GM21786 (cell line): ENCODE data around the gene TEAD3.
A peak's percentile ranks its signal among the peaks of the same experiment; 100 is the strongest.

Source experiments
- ATAC-seq: cut with Tn5 transposase; IDR thresholded peaks from one replicate; pipeline ENCODE4 v1.9.1; 2021; ENCODE audit not compliant: unreplicated experiment

The TEAD3 gene

GRCh38 chr6:35477028-35477427 lies 19.9 kb downstream of the TEAD3 start:
- ATAC-seq: no peak

GRCh38 chr6:35476004-35476403 lies 20.9 kb downstream of the TEAD3 start:
- no peak for ATAC-seq

- no peak for ATAC-seq
Measured at GRCh38 chr6:35475573-35475972, 21.3 kb downstream of the TEAD3 start.

- ATAC-seq: no peak
Measured at GRCh38 chr6:35474942-35475570, 21.8 kb downstream of the TEAD3 start.

GRCh38 chr6:35474131-35474941 lies 22.5 kb downstream of the TEAD3 start:
- ATAC-seq: no peak

GRCh38 chr6:35473850-35474130 lies 23.1 kb downstream of the TEAD3 start:
- ATAC-seq: no peak

GRCh38 chr6:35473075-35473849 lies 23.6 kb downstream of the TEAD3 start:
- ATAC-seq: no peak

- no peak for ATAC-seq
Measured at GRCh38 chr6:35471836-35472345, 25.0 kb downstream of the TEAD3 start.

GRCh38 chr6:35470663-35471120 lies 26.2 kb downstream of the TEAD3 start:
- ATAC-seq: no peak

GRCh38 chr6:35469751-35470662 lies 26.9 kb downstream of the TEAD3 start:
- ATAC-seq: no peak

- peak; percentile 15 for ATAC-seq
Measured at GRCh38 chr6:35468980-35469750, 27.7 kb downstream of the TEAD3 start.

- peak; percentile 67 for ATAC-seq
Measured at GRCh38 chr6:35468181-35468979, 28.5 kb downstream of the TEAD3 start, which contains the start of gene RPL10A. Gene RPL10A (plus strand): TSS chr6:35468401. CDS start chr6:35468435, 34 bp downstream.

- ATAC-seq: no peak
Measured at GRCh38 chr6:35465646-35466045, 31.2 kb downstream of the TEAD3 start.

GRCh38 chr6:35463292-35463691 lies 33.6 kb downstream of the TEAD3 start:
- ATAC-seq: no peak

- no peak for ATAC-seq
Measured at GRCh38 chr6:35461270-35461669, 35.6 kb downstream of the TEAD3 start.

GRCh38 chr6:35457907-35458306 lies 39.0 kb downstream of the TEAD3 start:
- no peak for ATAC-seq

- ATAC-seq: no peak
Measured at GRCh38 chr6:35454391-35455110, 42.3 kb downstream of the TEAD3 start.

- no peak for ATAC-seq
Measured at GRCh38 chr6:35453236-35453635, 43.6 kb downstream of the TEAD3 start.
